ENCODE results near the gene CACNA1G.

DNA sequence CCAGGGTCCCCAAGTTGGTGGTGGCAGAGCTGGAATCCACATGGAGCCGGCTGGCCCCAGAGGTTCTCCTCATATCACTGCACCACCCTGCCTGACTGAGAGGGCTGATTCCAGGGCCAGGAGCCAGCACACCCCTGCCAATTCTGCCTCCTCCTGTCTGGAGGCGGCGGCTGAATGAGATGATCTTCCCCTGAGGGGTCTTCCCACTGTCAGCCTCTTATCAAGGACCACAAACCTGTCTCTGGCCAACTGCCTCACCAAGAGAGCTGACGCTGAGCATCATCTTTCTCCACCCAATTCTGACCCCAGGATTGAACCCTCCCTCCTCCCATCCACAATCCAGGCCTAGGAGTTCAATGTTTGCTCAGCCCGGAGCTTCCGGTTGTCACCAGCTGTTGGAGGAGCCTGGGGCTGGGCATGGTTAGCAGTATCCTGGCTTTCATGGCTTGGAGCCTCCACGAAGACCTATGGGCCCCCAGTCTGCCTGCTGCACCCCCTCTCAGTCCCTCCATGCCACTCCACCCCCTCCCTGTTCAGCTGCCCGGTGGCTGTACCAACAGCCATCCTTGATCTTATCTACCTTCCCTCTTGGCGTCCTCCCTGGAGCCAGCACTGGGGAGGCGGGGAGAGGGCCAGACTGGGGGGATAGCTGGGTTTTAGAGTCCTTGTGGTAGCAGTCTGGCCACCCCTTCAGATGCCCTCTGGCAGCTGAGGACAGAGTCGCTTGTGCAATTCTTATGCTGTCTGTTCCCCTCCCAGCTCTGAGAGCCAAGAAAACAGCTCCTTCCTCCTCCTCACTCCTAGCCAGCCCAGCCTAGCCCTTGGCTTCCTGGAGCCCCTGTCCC is 99.7 kb downstream of the CACNA1G start:
- peak; percentile 91 for TF ChIP-seq GATA2 (IDR thresholded peaks at IDR 0.05; ENCODE audit: low read depth, low read length)
- no peak for TF ChIP-seq GATA3 (IDR thresholded peaks at IDR 0.05; ENCODE audit: low read depth, low read length)

All from SH-SY5Y (cell line).